ENCODE data around the gene SIRPD.

The SIRPD gene

DNA sequence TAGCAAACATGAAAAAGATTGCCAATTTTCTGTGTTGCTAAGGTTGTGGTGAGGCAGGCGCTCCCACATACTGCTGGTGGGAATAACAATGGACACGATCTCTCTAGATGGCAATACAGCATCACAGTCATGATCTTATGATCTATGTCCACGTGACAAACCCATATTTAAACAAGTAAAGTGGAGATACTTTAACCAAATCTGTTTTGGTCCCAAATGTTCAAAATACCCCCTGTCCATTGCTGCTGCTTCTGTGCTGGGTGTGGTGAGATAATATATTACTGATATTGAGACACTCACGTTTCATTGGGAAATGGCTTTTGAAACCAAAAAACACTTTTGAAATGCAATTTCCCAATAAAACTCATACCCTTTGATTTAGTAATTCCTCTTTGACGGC, 23.0 kb downstream of the SIRPD start:
- TF ChIP-seq TEAD4 (IDR thresholded peaks at IDR 0.05) (no peak), RAD21 (IDR thresholded peaks at IDR 0.05; ENCODE audit: low read depth) (no peak), ZBTB7A (IDR thresholded peaks at IDR 0.05; ENCODE audit: low read depth) (no peak), YY1 (IDR thresholded peaks at IDR 0.05; ENCODE audit: low read depth) (no peak), EP300 (IDR thresholded peaks at IDR 0.05; ENCODE audit: borderline replicate concordance) (no peak), TAF1 (IDR thresholded peaks at IDR 0.05; ENCODE audit: low read depth) (no peak), NFIC (IDR thresholded peaks at IDR 0.05) (no peak), CREB1 (IDR thresholded peaks at IDR 0.05; ENCODE audit: low read depth) (no peak)
- TF ChIP-seq, protein P1, sequence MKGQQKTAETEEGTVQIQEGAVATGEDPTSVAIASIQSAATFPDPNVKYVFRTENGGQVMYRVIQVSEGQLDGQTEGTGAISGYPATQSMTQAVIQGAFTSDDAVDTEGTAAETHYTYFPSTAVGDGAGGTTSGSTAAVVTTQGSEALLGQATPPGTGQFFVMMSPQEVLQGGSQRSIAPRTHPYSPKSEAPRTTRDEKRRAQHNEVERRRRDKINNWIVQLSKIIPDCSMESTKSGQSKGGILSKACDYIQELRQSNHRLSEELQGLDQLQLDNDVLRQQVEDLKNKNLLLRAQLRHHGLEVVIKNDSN (IDR thresholded peaks at IDR 0.05) = no peak
- TF ChIP-seq, protein P2, sequence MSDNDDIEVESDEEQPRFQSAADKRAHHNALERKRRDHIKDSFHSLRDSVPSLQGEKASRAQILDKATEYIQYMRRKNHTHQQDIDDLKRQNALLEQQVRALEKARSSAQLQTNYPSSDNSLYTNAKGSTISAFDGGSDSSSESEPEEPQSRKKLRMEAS (IDR thresholded peaks at IDR 0.05) = no peak

DNA sequence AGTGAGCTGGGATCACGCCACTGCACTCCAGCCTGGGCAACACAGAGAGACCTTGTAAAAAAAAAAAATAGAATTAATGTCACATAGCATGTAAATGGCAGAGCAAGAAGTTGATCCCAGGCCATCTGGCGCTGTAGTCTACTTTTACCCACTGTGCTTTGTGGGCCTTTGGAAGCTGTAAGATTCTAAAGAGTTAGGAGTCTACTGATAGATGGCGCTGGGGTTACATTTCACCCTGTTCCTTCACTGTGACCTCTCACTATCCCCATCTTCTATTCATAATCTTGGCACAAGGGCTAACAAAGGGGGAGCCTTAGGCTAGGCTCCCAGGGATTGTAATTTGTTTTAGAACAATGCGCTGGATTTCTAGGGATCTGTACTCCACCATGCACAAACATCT, 24.4 kb downstream of the SIRPD start:
- TF ChIP-seq EP300 (IDR thresholded peaks at IDR 0.05; ENCODE audit: borderline replicate concordance) (no peak), YY1 (IDR thresholded peaks at IDR 0.05; ENCODE audit: low read depth) (no peak), ZBTB7A (IDR thresholded peaks at IDR 0.05; ENCODE audit: low read depth) (no peak), NFIC (IDR thresholded peaks at IDR 0.05) (no peak), TAF1 (IDR thresholded peaks at IDR 0.05; ENCODE audit: low read depth) (no peak), EGR1 (IDR thresholded peaks at IDR 0.05) (no peak), TCF12 (IDR thresholded peaks at IDR 0.05; ENCODE audit: low read depth) (no peak), RAD21 (IDR thresholded peaks at IDR 0.05; ENCODE audit: low read depth) (no peak), TEAD4 (IDR thresholded peaks at IDR 0.05) (no peak), CEBPB (IDR thresholded peaks at IDR 0.05) (no peak), CREB1 (IDR thresholded peaks at IDR 0.05; ENCODE audit: low read depth) (no peak), FOXM1 (IDR thresholded peaks at IDR 0.05; ENCODE audit: borderline replicate concordance, low read depth) (no peak)
- TF ChIP-seq, protein P2 (IDR thresholded peaks at IDR 0.05) = no peak
- TF ChIP-seq, protein P1 (IDR thresholded peaks at IDR 0.05) = no peak
- TF ChIP-seq, protein P3, sequence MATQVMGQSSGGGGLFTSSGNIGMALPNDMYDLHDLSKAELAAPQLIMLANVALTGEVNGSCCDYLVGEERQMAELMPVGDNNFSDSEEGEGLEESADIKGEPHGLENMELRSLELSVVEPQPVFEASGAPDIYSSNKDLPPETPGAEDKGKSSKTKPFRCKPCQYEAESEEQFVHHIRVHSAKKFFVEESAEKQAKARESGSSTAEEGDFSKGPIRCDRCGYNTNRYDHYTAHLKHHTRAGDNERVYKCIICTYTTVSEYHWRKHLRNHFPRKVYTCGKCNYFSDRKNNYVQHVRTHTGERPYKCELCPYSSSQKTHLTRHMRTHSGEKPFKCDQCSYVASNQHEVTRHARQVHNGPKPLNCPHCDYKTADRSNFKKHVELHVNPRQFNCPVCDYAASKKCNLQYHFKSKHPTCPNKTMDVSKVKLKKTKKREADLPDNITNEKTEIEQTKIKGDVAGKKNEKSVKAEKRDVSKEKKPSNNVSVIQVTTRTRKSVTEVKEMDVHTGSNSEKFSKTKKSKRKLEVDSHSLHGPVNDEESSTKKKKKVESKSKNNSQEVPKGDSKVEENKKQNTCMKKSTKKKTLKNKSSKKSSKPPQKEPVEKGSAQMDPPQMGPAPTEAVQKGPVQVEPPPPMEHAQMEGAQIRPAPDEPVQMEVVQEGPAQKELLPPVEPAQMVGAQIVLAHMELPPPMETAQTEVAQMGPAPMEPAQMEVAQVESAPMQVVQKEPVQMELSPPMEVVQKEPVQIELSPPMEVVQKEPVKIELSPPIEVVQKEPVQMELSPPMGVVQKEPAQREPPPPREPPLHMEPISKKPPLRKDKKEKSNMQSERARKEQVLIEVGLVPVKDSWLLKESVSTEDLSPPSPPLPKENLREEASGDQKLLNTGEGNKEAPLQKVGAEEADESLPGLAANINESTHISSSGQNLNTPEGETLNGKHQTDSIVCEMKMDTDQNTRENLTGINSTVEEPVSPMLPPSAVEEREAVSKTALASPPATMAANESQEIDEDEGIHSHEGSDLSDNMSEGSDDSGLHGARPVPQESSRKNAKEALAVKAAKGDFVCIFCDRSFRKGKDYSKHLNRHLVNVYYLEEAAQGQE (IDR thresholded peaks at IDR 0.05; ENCODE audit: low read depth) = no peak

DNA sequence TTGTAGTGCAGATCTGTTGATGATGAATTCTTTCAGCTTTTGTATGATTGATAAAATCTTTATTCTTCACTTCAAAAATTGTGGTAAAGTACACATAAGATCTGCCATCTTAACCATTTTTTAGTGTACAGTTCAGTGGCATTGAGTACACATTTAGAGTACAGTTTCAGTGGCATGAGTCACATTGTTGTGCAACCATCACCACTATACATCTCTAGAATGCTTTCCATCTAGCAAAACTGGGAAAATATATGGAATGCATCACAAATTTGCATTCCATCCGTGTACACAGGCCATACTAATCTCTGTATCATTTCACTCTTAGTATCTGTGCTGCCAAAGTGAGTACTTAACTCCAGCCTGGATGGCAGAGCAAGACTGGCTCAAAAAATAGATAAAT, 28.7 kb downstream of the SIRPD start:
- no peak for TF ChIP-seq ZBTB7A (IDR thresholded peaks at IDR 0.05; ENCODE audit: low read depth)
- no peak for TF ChIP-seq CREB1 (IDR thresholded peaks at IDR 0.05; ENCODE audit: low read depth)
- no peak for TF ChIP-seq NFIC (IDR thresholded peaks at IDR 0.05)
- TF ChIP-seq, protein P3 (IDR thresholded peaks at IDR 0.05; ENCODE audit: low read depth) = no peak
- no peak for TF ChIP-seq EGR1 (IDR thresholded peaks at IDR 0.05)
- TF ChIP-seq, protein P1 (IDR thresholded peaks at IDR 0.05) = no peak
- no peak for TF ChIP-seq EP300 (IDR thresholded peaks at IDR 0.05; ENCODE audit: borderline replicate concordance)
- no peak for TF ChIP-seq TEAD4 (IDR thresholded peaks at IDR 0.05)
- no peak for TF ChIP-seq YY1 (IDR thresholded peaks at IDR 0.05; ENCODE audit: low read depth)
- no peak for TF ChIP-seq TCF12 (IDR thresholded peaks at IDR 0.05; ENCODE audit: low read depth)
- TF ChIP-seq FOXM1 (IDR thresholded peaks at IDR 0.05; ENCODE audit: borderline replicate concordance, low read depth) = no peak
- TF ChIP-seq, protein P2 (IDR thresholded peaks at IDR 0.05) = no peak
- TF ChIP-seq TAF1 (IDR thresholded peaks at IDR 0.05; ENCODE audit: low read depth) = no peak
- TF ChIP-seq RAD21 (IDR thresholded peaks at IDR 0.05; ENCODE audit: low read depth) = no peak
- no peak for TF ChIP-seq CEBPB (IDR thresholded peaks at IDR 0.05)

DNA sequence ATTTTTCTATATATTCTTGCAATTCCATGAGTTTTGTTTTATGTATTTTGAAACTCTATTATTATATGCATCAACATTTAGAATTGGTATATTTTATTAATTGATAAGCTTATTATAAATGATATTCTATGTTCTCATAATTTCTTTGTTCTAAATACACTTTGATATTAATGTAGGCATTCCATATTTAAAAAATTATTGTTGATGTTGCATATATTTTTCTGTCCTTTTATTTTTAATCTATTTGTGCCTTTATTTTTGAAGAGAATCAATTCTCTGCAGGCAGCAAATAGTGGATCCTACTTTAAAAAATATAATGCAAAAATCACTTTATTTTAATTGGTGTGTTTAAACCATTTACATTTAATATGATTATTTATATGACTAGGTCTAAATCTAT, 29.6 kb downstream of the SIRPD start:
- TF ChIP-seq, protein P2 (IDR thresholded peaks at IDR 0.05) = no peak
- TF ChIP-seq CEBPB (IDR thresholded peaks at IDR 0.05) (no peak), EP300 (IDR thresholded peaks at IDR 0.05; ENCODE audit: borderline replicate concordance) (no peak), ZBTB7A (IDR thresholded peaks at IDR 0.05; ENCODE audit: low read depth) (no peak), FOXM1 (IDR thresholded peaks at IDR 0.05; ENCODE audit: borderline replicate concordance, low read depth) (no peak), RAD21 (IDR thresholded peaks at IDR 0.05; ENCODE audit: low read depth) (no peak), CREB1 (IDR thresholded peaks at IDR 0.05; ENCODE audit: low read depth) (no peak), TEAD4 (IDR thresholded peaks at IDR 0.05) (no peak), TCF12 (IDR thresholded peaks at IDR 0.05; ENCODE audit: low read depth) (no peak), TAF1 (IDR thresholded peaks at IDR 0.05; ENCODE audit: low read depth) (no peak), YY1 (IDR thresholded peaks at IDR 0.05; ENCODE audit: low read depth) (no peak), EGR1 (IDR thresholded peaks at IDR 0.05) (no peak)
- TF ChIP-seq, protein P1 (IDR thresholded peaks at IDR 0.05) = no peak
- TF ChIP-seq, protein P3 (IDR thresholded peaks at IDR 0.05; ENCODE audit: low read depth) = no peak

All from Ishikawa (cell line).